RWPE2 (cell line): Measurements from ENCODE around the gene ATF7IP2.
"Not testable (repeated sequence)": the region's sequence is repeated elsewhere in the genome, so short reads cannot be mapped to it uniquely, and the experiment has no call there.

ENCODE experiments used
- ATAC-seq: fragments of 200-7000 bp; cut with Tn5 transposase; 3 replicates; pipeline ENCODE4 v1.9.1; 2021; ENCODE audit warnings: low read depth
- DNase-seq: peaks from one replicate; pipeline ENCODE4 v3.0.0-alpha.2; 2020; ENCODE audit warnings: low spot score
- H3K27ac ChIP-seq: fragments of 450-650 bp; 2 replicates; pipeline ENCODE4 v1.5.1; 2017; ENCODE audit warnings: mild to moderate bottlenecking; ENCODE audit not compliant: poor library complexity, severe bottlenecking
- H3K27me3 ChIP-seq: fragments of 250-450 bp; sonication (Bioruptor Pico); 2 replicates; pipeline ENCODE4 v1.5.1; 2021; ENCODE audit warnings: mild to moderate bottlenecking, moderate library complexity; ENCODE audit not compliant: insufficient read depth, poor library complexity, severe bottlenecking
- H3K36me3 ChIP-seq: fragments of 250-450 bp; sonication (Bioruptor Pico); 2 replicates; pipeline ENCODE4 v1.5.1; 2020; ENCODE audit warnings: low read depth, mild to moderate bottlenecking, moderate library complexity
- H3K4me1 ChIP-seq: fragments of 250-450 bp; sonication (Bioruptor Pico); 2 replicates; pipeline ENCODE4 v1.5.1; 2021; ENCODE audit warnings: mild to moderate bottlenecking, moderate library complexity; ENCODE audit not compliant: insufficient read depth, poor library complexity, severe bottlenecking
- H3K4me3 ChIP-seq: fragments of 250-450 bp; sonication (Bioruptor Pico); 2 replicates; pipeline ENCODE4 v1.5.1; 2021; ENCODE audit warnings: mild to moderate bottlenecking, moderate library complexity; ENCODE audit not compliant: severe bottlenecking
- H3K9me3 ChIP-seq: fragments of 250-450 bp; sonication (Bioruptor Pico); 2 replicates; pipeline ENCODE4 v1.5.1; 2021; ENCODE audit warnings: mild to moderate bottlenecking, moderate library complexity; ENCODE audit not compliant: severe bottlenecking
- TF ChIP-seq, protein P1 (sequence below): fragments of 450-650 bp; IDR thresholded peaks from one replicate; pipeline ENCODE4 v1.5.1; 2017; ENCODE audit warnings: mild to moderate bottlenecking, moderate library complexity; ENCODE audit not compliant: poor library complexity, severe bottlenecking

Gene ATF7IP2

DNA sequence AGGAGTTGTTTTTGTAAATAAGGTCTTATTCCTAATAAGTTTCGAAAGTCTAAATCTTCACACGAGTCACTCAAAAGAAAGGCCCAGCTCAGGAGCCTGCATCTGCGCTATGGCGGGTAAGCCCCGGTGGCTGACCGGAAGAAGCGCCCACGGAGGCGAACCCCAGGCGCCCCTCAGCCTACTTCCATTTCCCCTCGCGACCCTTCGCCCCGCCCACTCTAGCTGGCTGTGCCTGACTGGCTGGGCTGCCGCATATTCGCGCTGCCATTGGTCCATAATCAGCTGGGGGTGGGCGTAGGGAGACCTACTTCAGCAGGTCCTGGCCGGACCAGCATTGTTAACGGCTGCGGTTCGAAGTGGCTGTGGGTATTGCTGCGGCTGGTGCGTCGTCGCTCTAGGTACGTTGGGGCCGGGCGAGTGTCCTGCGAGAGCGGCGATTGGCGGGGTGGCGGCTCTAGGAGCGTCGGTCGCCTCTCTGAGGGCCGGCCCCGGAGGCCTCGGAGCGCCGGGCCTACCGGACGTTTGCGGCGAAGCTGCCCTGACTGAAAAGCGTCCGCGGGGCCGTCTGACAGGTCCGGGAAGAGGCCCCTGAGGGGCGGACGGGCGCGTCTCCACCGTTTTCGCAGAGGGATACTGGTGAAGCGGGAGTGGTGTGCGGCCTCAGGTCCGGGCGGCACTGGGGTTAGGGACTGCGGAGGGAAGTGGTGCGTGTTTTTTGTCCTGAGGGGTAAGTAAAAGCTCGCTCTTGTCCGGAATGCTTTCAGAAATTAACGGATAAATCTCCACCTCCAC is at the start of gene ATF7IP2:
Gene ATF7IP2 (plus strand): TSS at position 337 of the 792 bp plus-strand sequence. CDS start 44,560 bp downstream, outside the sequence.
- H3K27me3 ChIP-seq = no peaks in the 10 kb centered on the region
- no peaks in the 10 kb centered on the region for H3K9me3 ChIP-seq
- peaks cover 7% of the 10 kb centered on the region for H3K36me3 ChIP-seq
- ATAC-seq (peak; percentile 97), DNase-seq (peak; percentile 93)
- peak within 1 kb of the TSS; percentile 48 for H3K4me3 ChIP-seq
- peaks cover 3% of the 10 kb centered on the region for H3K4me1 ChIP-seq
- TF ChIP-seq, protein P1, sequence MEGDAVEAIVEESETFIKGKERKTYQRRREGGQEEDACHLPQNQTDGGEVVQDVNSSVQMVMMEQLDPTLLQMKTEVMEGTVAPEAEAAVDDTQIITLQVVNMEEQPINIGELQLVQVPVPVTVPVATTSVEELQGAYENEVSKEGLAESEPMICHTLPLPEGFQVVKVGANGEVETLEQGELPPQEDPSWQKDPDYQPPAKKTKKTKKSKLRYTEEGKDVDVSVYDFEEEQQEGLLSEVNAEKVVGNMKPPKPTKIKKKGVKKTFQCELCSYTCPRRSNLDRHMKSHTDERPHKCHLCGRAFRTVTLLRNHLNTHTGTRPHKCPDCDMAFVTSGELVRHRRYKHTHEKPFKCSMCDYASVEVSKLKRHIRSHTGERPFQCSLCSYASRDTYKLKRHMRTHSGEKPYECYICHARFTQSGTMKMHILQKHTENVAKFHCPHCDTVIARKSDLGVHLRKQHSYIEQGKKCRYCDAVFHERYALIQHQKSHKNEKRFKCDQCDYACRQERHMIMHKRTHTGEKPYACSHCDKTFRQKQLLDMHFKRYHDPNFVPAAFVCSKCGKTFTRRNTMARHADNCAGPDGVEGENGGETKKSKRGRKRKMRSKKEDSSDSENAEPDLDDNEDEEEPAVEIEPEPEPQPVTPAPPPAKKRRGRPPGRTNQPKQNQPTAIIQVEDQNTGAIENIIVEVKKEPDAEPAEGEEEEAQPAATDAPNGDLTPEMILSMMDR = no peak
- peak within 1 kb of the TSS; percentile 22 for H3K27ac ChIP-seq

DNA sequence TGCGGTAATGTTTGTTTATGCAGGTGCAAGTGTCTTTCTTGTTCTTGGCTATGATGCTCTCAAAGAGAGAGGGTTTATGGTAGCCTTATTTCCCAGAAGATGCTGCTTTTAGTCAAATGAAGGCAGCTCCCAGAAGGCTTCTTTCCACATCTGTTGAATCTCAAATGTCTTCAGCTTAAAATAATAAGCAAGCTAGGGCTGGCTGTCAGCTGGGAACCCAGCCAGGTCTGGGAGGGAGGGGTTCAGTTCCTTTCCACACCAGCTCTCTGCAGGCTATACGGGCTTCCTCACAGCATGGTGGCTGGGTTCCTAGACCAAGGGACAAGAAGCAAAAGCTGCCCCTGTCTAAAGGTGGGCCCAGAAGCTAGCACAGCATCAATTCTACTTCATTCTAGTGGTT is 47.4 kb upstream of the ATF7IP2 start:
- no peaks in the 10 kb centered on the region for H3K36me3 ChIP-seq
- no peaks in the 10 kb centered on the region for H3K27me3 ChIP-seq
- no peak overlapping the region for H3K27ac ChIP-seq
- peaks cover 24% of the 10 kb centered on the region for H3K4me1 ChIP-seq
- ATAC-seq (no peak), DNase-seq (no peak)
- H3K9me3 ChIP-seq = peaks cover 16% of the 10 kb centered on the region
- no peak overlapping the region for H3K4me3 ChIP-seq
- TF ChIP-seq, protein P1 = no peak

GRCh38 chr16:10339777-10340732 is 45.8 kb upstream of the ATF7IP2 start:
- Histone ChIP-seq H3K27ac (no peak overlapping the region), H3K4me3 (no peak overlapping the region), H3K27me3 (no peaks in the 10 kb centered on the region), H3K9me3 (peaks cover 16% of the 10 kb centered on the region), H3K4me1 (peaks cover 13% of the 10 kb centered on the region), H3K36me3 (no peaks in the 10 kb centered on the region)
- no peak for DNase-seq
- TF ChIP-seq, protein P1 = no peak
- ATAC-seq = no peak

- no peaks in the 10 kb centered on the region for H3K27me3 ChIP-seq
- no peaks in the 10 kb centered on the region for H3K36me3 ChIP-seq
- DNase-seq = no peak
- TF ChIP-seq, protein P1 = no peak
- peaks cover 16% of the 10 kb centered on the region for H3K9me3 ChIP-seq
- no peak for ATAC-seq
- no peak overlapping the region for H3K27ac ChIP-seq
- peaks cover 10% of the 10 kb centered on the region for H3K4me1 ChIP-seq
- H3K4me3 ChIP-seq = no peak overlapping the region
These were observed 42.6 kb upstream of the ATF7IP2 start for GRCh38 chr16:10343124-10343760.

DNA sequence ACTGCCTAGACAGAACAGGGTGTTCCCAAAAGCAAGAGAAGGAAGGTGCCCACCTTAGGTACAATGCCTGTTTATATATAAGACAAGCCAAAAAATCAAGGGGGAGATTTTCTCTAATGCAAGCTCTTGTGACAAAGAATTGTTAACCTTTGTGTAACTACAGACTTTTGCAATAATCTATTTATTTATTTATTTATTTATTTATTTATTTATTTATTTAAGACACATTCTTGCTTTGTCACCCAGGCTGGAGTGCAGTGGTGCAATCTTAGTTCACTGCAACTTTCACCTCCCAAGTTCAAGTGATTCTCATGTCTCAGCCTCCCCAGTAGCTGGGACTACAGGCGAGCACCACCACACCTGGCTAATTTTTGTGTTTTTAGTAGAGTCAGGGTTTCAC is 41.2 kb upstream of the ATF7IP2 start:
- H3K4me1 ChIP-seq = peaks cover 10% of the 10 kb centered on the region
- H3K27ac ChIP-seq, DNase-seq, ATAC-seq, H3K36me3 ChIP-seq, H3K27me3 ChIP-seq, H3K4me3 ChIP-seq: not testable (repeated sequence)
- peaks cover 16% of the 10 kb centered on the region for H3K9me3 ChIP-seq
